ENCODE measurements around the gene BAG1.

The BAG1 gene

GRCh38 chr9:33264473-33265177 is at the start of gene BAG1, which contains the start of gene CHMP5:
Gene BAG1, minus strand, starts transcription at chr9:33264708.
Gene CHMP5, plus strand, starts transcription at chr9:33265049. Its CDS starts 30 bp downstream, at chr9:33265079.
- DNase-seq, result peak; percentile 100

GRCh38 chr9:33311953-33312352 is 47.4 kb upstream of the BAG1 start:
- no peak for DNase-seq

GRCh38 chr9:33310748-33311147 is 46.2 kb upstream of the BAG1 start:
- DNase-seq, result no peak

GRCh38 chr9:33309903-33310302 is 45.4 kb upstream of the BAG1 start:
- DNase-seq, result no peak

- DNase-seq, result no peak
Measured at GRCh38 chr9:33307067-33307466, 42.6 kb upstream of the BAG1 start.

GRCh38 chr9:33306037-33306436 is 41.5 kb upstream of the BAG1 start:
- DNase-seq, result no peak

GRCh38 chr9:33304362-33304761 is 39.9 kb upstream of the BAG1 start:
- DNase-seq, result no peak

- no peak for DNase-seq
Measured at GRCh38 chr9:33300546-33300945, 36.0 kb upstream of the BAG1 start.

GRCh38 chr9:33297432-33297831 is 32.9 kb upstream of the BAG1 start:
- DNase-seq, result peak; percentile 23

GRCh38 chr9:33295571-33295970 is 31.1 kb upstream of the BAG1 start:
- DNase-seq, result no peak

GRCh38 chr9:33294670-33295432 is 30.3 kb upstream of the BAG1 start:
- DNase-seq, result no peak

- DNase-seq, result no peak
Measured at GRCh38 chr9:33293782-33294181, 29.3 kb upstream of the BAG1 start.

- DNase-seq, result no peak
Measured at GRCh38 chr9:33291901-33292300, 27.4 kb upstream of the BAG1 start.

- DNase-seq, result no peak
Measured at GRCh38 chr9:33291031-33291397, 26.5 kb upstream of the BAG1 start.

GRCh38 chr9:33290247-33291030 is 25.9 kb upstream of the BAG1 start, which contains the start of gene NFX1:
Gene NFX1, plus strand, starts transcription at chr9:33290516. Its CDS starts 57 bp downstream, at chr9:33290573.
- DNase-seq, result peak; percentile 99

GRCh38 chr9:33289936-33290246 is 25.4 kb upstream of the BAG1 start:
- DNase-seq, result no peak

- peak; percentile 40 for DNase-seq
Measured at GRCh38 chr9:33289496-33289895, 25.0 kb upstream of the BAG1 start.

GRCh38 chr9:33288828-33289483 is 24.4 kb upstream of the BAG1 start:
- no peak for DNase-seq

GRCh38 chr9:33288235-33288634 is 23.7 kb upstream of the BAG1 start:
- DNase-seq, result no peak

GRCh38 chr9:33287087-33287490 is 22.6 kb upstream of the BAG1 start:
- peak; percentile 81 for DNase-seq

GRCh38 chr9:33285502-33285901 is 21.0 kb upstream of the BAG1 start:
- no peak for DNase-seq

- DNase-seq, result no peak
Measured at GRCh38 chr9:33277484-33277883, 13.0 kb upstream of the BAG1 start.

GRCh38 chr9:33273972-33274328 is 9.4 kb upstream of the BAG1 start:
- DNase-seq, result no peak
